HEK293 (cell line): ENCODE results near the gene UBE4A.

Experiments
- KLF1 ChIP-seq: fragments of 450-650 bp; formaldehyde crosslinking; IDR thresholded peaks from 2 replicates; pipeline ENCODE4 v1.5.1; 2016; ENCODE audit warnings: missing biosample characterization, missing genetic modification characterization
- MEIS1 ChIP-seq: sonication (generic); formaldehyde crosslinking; IDR thresholded peaks from 2 replicates; pipeline ENCODE4 v1.8.1; 2022; ENCODE audit warnings: missing genetic modification reagents, mild to moderate bottlenecking, borderline replicate concordance
- PATZ1 ChIP-seq: fragments of 450-650 bp; formaldehyde crosslinking; IDR thresholded peaks from 2 replicates; pipeline ENCODE4 v1.5.1; 2016; ENCODE audit warnings: missing biosample characterization, missing genetic modification characterization
- REST ChIP-seq: fragments of 450-650 bp; formaldehyde crosslinking; IDR thresholded peaks from 2 replicates; pipeline ENCODE4 v1.5.1; 2016; ENCODE audit warnings: missing biosample characterization, missing genetic modification characterization
- SP2 ChIP-seq: fragments of 450-650 bp; formaldehyde crosslinking; IDR thresholded peaks from 2 replicates; pipeline ENCODE4 v1.5.1; 2016; ENCODE audit warnings: missing biosample characterization, missing genetic modification characterization
- ZFP69B ChIP-seq: fragments of 450-650 bp; formaldehyde crosslinking; IDR thresholded peaks from 2 replicates; pipeline ENCODE4 v1.5.1; 2016; ENCODE audit warnings: missing biosample characterization, missing genetic modification characterization
- ZIC2 ChIP-seq: fragments of 450-650 bp; formaldehyde crosslinking; IDR thresholded peaks from 2 replicates; pipeline ENCODE4 v1.5.1; 2016; ENCODE audit warnings: missing biosample characterization, missing genetic modification characterization
- ZNF394 ChIP-seq: fragments of 450-650 bp; formaldehyde crosslinking; IDR thresholded peaks from 2 replicates; pipeline ENCODE4 v1.5.1; 2016; ENCODE audit warnings: missing biosample characterization, missing genetic modification characterization, mild to moderate bottlenecking, moderate library complexity, borderline replicate concordance
- ZNF510 ChIP-seq: fragments of 450-650 bp; formaldehyde crosslinking; IDR thresholded peaks from 2 replicates; pipeline ENCODE4 v1.5.1; 2018; ENCODE audit warnings: mild to moderate bottlenecking, missing genetic modification characterization, missing biosample characterization; ENCODE audit not compliant: insufficient replicate concordance
- ZNF792 ChIP-seq: fragments of 450-650 bp; formaldehyde crosslinking; IDR thresholded peaks from 2 replicates; pipeline ENCODE4 v1.5.1; 2016; ENCODE audit warnings: missing biosample characterization, missing genetic modification characterization
- TF ChIP-seq, protein P1 (sequence below): fragments of 450-650 bp; formaldehyde crosslinking; IDR thresholded peaks from 2 replicates; pipeline ENCODE4 v1.5.1; 2016; ENCODE audit warnings: missing biosample characterization, missing genetic modification characterization
- TF ChIP-seq, protein P2 (sequence below): sonication (generic); formaldehyde crosslinking; IDR thresholded peaks from 2 replicates; pipeline ENCODE4 v1.8.1; 2022; ENCODE audit warnings: mild to moderate bottlenecking, moderate library complexity, missing genetic modification reagents

GRCh38 chr11:118359295-118359958 lies at the start of gene UBE4A:
- peak; percentile 69 for TF ChIP-seq PATZ1
- no peak for TF ChIP-seq ZNF394 (tag by site-specific recombination)
- no peak for TF ChIP-seq ZNF792 (tag by site-specific recombination)
- no peak for TF ChIP-seq REST
- TF ChIP-seq ZNF510 (tag by site-specific recombination) = no peak
- no peak for TF ChIP-seq MEIS1 (CRISPR knock-in tag)
- TF ChIP-seq, protein P1, sequence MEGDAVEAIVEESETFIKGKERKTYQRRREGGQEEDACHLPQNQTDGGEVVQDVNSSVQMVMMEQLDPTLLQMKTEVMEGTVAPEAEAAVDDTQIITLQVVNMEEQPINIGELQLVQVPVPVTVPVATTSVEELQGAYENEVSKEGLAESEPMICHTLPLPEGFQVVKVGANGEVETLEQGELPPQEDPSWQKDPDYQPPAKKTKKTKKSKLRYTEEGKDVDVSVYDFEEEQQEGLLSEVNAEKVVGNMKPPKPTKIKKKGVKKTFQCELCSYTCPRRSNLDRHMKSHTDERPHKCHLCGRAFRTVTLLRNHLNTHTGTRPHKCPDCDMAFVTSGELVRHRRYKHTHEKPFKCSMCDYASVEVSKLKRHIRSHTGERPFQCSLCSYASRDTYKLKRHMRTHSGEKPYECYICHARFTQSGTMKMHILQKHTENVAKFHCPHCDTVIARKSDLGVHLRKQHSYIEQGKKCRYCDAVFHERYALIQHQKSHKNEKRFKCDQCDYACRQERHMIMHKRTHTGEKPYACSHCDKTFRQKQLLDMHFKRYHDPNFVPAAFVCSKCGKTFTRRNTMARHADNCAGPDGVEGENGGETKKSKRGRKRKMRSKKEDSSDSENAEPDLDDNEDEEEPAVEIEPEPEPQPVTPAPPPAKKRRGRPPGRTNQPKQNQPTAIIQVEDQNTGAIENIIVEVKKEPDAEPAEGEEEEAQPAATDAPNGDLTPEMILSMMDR = no peak
- peak; percentile 90 for TF ChIP-seq SP2 (tag by site-specific recombination)
- TF ChIP-seq ZFP69B = no peak
- TF ChIP-seq KLF1 (tag by site-specific recombination) = no peak
- TF ChIP-seq, protein P2, sequence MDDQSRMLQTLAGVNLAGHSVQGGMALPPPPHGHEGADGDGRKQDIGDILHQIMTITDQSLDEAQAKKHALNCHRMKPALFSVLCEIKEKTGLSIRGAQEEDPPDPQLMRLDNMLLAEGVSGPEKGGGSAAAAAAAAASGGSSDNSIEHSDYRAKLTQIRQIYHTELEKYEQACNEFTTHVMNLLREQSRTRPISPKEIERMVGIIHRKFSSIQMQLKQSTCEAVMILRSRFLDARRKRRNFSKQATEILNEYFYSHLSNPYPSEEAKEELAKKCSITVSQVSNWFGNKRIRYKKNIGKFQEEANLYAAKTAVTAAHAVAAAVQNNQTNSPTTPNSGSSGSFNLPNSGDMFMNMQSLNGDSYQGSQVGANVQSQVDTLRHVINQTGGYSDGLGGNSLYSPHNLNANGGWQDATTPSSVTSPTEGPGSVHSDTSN (CRISPR knock-in tag) = no peak
- no peak for TF ChIP-seq ZIC2 (tag by site-specific recombination)
